Activated CD4-positive, alpha-beta T cell treated with anti-CD3 and anti-CD28 coated beads, Interleukin-2, amount 10 ng/mL, durations not matched to agents 24 days and 14 days (primary cell): ENCODE data around the gene TEAD3. TPM values are rescaled to one million over a fixed set of nuclear protein-coding genes. Genes with fewer than 3 reads are reported as not detected.
A peak's percentile ranks its signal among the peaks of the same experiment; 100 is the strongest.

ENCODE experiments used
- DNase-seq: peaks from one replicate; pipeline ENCODE4 v3.0.0; 2022
- H3K27ac Mint-ChIP-seq: one replicate; pipeline ENCODE4 v1.8.0; 2022; ENCODE audit warnings: mild to moderate bottlenecking, mixed read lengths
- H3K27me3 Mint-ChIP-seq: one replicate; pipeline ENCODE4 v1.8.0; 2022; ENCODE audit warnings: mixed read lengths
- H3K36me3 Mint-ChIP-seq: one replicate; pipeline ENCODE4 v1.8.0; 2022; ENCODE audit warnings: low read depth, mild to moderate bottlenecking, mixed read lengths
- H3K4me1 Mint-ChIP-seq: one replicate; pipeline ENCODE4 v1.8.0; 2021; ENCODE audit warnings: mixed read lengths
- H3K4me3 Mint-ChIP-seq: one replicate; pipeline ENCODE4 v1.8.0; 2022; ENCODE audit warnings: mild to moderate bottlenecking, moderate library complexity, mixed read lengths
- H3K9me3 Mint-ChIP-seq: one replicate; pipeline ENCODE4 v1.8.0; 2021; ENCODE audit warnings: mixed read lengths
- intact Hi-C: fragments of 100-400 bp; cut with micrococcal nuclease; formaldehyde crosslinking; loops from one replicate; pipeline ENCODE4 v1.15.1; 2023
- total RNA-seq: library from RNA; stranded (reverse); gene quantifications from 2 replicates; pipeline ENCODE4 v1.2.3, GENCODE V29; 2022

TEAD3 gene
- total RNA-seq, 1 donor from 2014 or later = 1.7 TPM

GRCh38 chr6:35483062-35483461 is 13.8 kb downstream of the TEAD3 start:
- Mint-ChIP-seq H3K27me3 (no peaks in the 10 kb centered on the region), H3K9me3 (no peaks in the 10 kb centered on the region)
- no peak for DNase-seq

GRCh38 chr6:35481226-35481625 is 15.7 kb downstream of the TEAD3 start:
- Mint-ChIP-seq H3K4me1 (no peaks in the 10 kb centered on the region), H3K9me3 (no peaks in the 10 kb centered on the region), H3K27me3 (no peaks in the 10 kb centered on the region), H3K36me3 (no peaks in the 10 kb centered on the region), H3K27ac (no peak overlapping the region), H3K4me3 (no peak overlapping the region)
- intact Hi-C loops = no loop called here
- DNase-seq = no peak

More at GRCh38 chr6:35483062-35483461, 13.8 kb downstream of the TEAD3 start:
- intact Hi-C loops = no loop called here
- no peak overlapping the region for H3K27ac Mint-ChIP-seq
- peaks cover 3% of the 10 kb centered on the region for H3K4me1 Mint-ChIP-seq
- H3K36me3 Mint-ChIP-seq = no peaks in the 10 kb centered on the region
- H3K4me3 Mint-ChIP-seq = no peak overlapping the region

- no peaks in the 10 kb centered on the region for H3K36me3 Mint-ChIP-seq
- peaks cover 3% of the 10 kb centered on the region for H3K4me1 Mint-ChIP-seq
- H3K4me3 Mint-ChIP-seq = no peak overlapping the region
- intact Hi-C loops = no loop called here
- H3K9me3 Mint-ChIP-seq = no peaks in the 10 kb centered on the region
- no peak for DNase-seq
- H3K27ac Mint-ChIP-seq = no peak overlapping the region
- H3K27me3 Mint-ChIP-seq = no peaks in the 10 kb centered on the region
Observed at GRCh38 chr6:35480176-35480575, 16.7 kb downstream of the TEAD3 start.

GRCh38 chr6:35478259-35478658 is 18.6 kb downstream of the TEAD3 start:
- no peaks in the 10 kb centered on the region for H3K27me3 Mint-ChIP-seq
- peaks cover 8% of the 10 kb centered on the region for H3K36me3 Mint-ChIP-seq
- no peak overlapping the region for H3K4me3 Mint-ChIP-seq
- no peaks in the 10 kb centered on the region for H3K9me3 Mint-ChIP-seq
- DNase-seq = no peak
- peaks cover 3% of the 10 kb centered on the region for H3K4me1 Mint-ChIP-seq
- H3K27ac Mint-ChIP-seq = no peak overlapping the region
- intact Hi-C loops = no loop called here

- Mint-ChIP-seq H3K36me3 (peaks cover 13% of the 10 kb centered on the region), H3K27me3 (no peaks in the 10 kb centered on the region), H3K9me3 (no peaks in the 10 kb centered on the region), H3K27ac (no peak overlapping the region), H3K4me1 (peaks cover 3% of the 10 kb centered on the region), H3K4me3 (no peak overlapping the region)
- no peak for DNase-seq
- intact Hi-C loops = no loop called here
Observed at GRCh38 chr6:35477551-35478179, 19.2 kb downstream of the TEAD3 start.

- intact Hi-C loops = no loop called here
- no peak overlapping the region for H3K4me3 Mint-ChIP-seq
- H3K36me3 Mint-ChIP-seq = peaks cover 19% of the 10 kb centered on the region
- no peaks in the 10 kb centered on the region for H3K9me3 Mint-ChIP-seq
- DNase-seq = no peak
- H3K4me1 Mint-ChIP-seq = peaks cover 8% of the 10 kb centered on the region
- no peaks in the 10 kb centered on the region for H3K27me3 Mint-ChIP-seq
- H3K27ac Mint-ChIP-seq = no peak overlapping the region
Observed at GRCh38 chr6:35477028-35477427, 19.9 kb downstream of the TEAD3 start.

GRCh38 chr6:35476004-35476403 is 20.9 kb downstream of the TEAD3 start:
- no peaks in the 10 kb centered on the region for H3K27me3 Mint-ChIP-seq
- no peak overlapping the region for H3K27ac Mint-ChIP-seq
- intact Hi-C loops = no loop called here
- H3K4me3 Mint-ChIP-seq = no peak overlapping the region
- no peaks in the 10 kb centered on the region for H3K9me3 Mint-ChIP-seq
- H3K36me3 Mint-ChIP-seq = peaks cover 29% of the 10 kb centered on the region
- peaks cover 15% of the 10 kb centered on the region for H3K4me1 Mint-ChIP-seq
- no peak for DNase-seq

GRCh38 chr6:35475573-35475972 is 21.3 kb downstream of the TEAD3 start:
- Mint-ChIP-seq H3K27ac (no peak overlapping the region), H3K4me3 (no peak overlapping the region), H3K27me3 (no peaks in the 10 kb centered on the region), H3K4me1 (peaks cover 18% of the 10 kb centered on the region), H3K9me3 (no peaks in the 10 kb centered on the region), H3K36me3 (peaks cover 33% of the 10 kb centered on the region)
- intact Hi-C loops = no loop called here
- DNase-seq = no peak

- no peaks in the 10 kb centered on the region for H3K27me3 Mint-ChIP-seq
- no peak overlapping the region for H3K27ac Mint-ChIP-seq
- intact Hi-C loops = no loop called here
- DNase-seq = no peak
- H3K4me3 Mint-ChIP-seq = no peak overlapping the region
- no peaks in the 10 kb centered on the region for H3K9me3 Mint-ChIP-seq
- peaks cover 38% of the 10 kb centered on the region for H3K36me3 Mint-ChIP-seq
- peaks cover 24% of the 10 kb centered on the region for H3K4me1 Mint-ChIP-seq
Observed at GRCh38 chr6:35474942-35475570, 21.8 kb downstream of the TEAD3 start.

- Mint-ChIP-seq H3K9me3 (no peaks in the 10 kb centered on the region), H3K36me3 (peaks cover 45% of the 10 kb centered on the region), H3K4me1 (peaks cover 28% of the 10 kb centered on the region), H3K27me3 (no peaks in the 10 kb centered on the region), H3K4me3 (no peak overlapping the region), H3K27ac (no peak overlapping the region)
- intact Hi-C loops = no loop called here
- DNase-seq = no peak
Observed at GRCh38 chr6:35474131-35474941, 22.5 kb downstream of the TEAD3 start.

- Mint-ChIP-seq H3K27me3 (no peaks in the 10 kb centered on the region), H3K36me3 (peaks cover 50% of the 10 kb centered on the region), H3K4me3 (no peak overlapping the region), H3K9me3 (no peaks in the 10 kb centered on the region), H3K27ac (no peak overlapping the region), H3K4me1 (peaks cover 29% of the 10 kb centered on the region)
- no peak for DNase-seq
- intact Hi-C loops = no loop called here
Observed at GRCh38 chr6:35473850-35474130, 23.1 kb downstream of the TEAD3 start.

GRCh38 chr6:35473075-35473849 is 23.6 kb downstream of the TEAD3 start:
- intact Hi-C loops = no loop called here
- Mint-ChIP-seq H3K27me3 (no peaks in the 10 kb centered on the region), H3K36me3 (peaks cover 55% of the 10 kb centered on the region), H3K4me3 (no peak overlapping the region), H3K9me3 (no peaks in the 10 kb centered on the region), H3K27ac (no peak overlapping the region), H3K4me1 (peaks cover 29% of the 10 kb centered on the region)
- no peak for DNase-seq

GRCh38 chr6:35471836-35472345 is 25.0 kb downstream of the TEAD3 start:
- Mint-ChIP-seq H3K9me3 (no peaks in the 10 kb centered on the region), H3K36me3 (peaks cover 64% of the 10 kb centered on the region), H3K27ac (peak overlapping the region; percentile 63), H3K27me3 (no peaks in the 10 kb centered on the region), H3K4me1 (peaks cover 40% of the 10 kb centered on the region), H3K4me3 (peak overlapping the region; percentile 97)
- intact Hi-C loops = no loop called here
- no peak for DNase-seq
